Fibroblast of lung (primary cell): ENCODE measurements around the gene POPDC2. TPM values are rescaled to one million over a fixed set of nuclear protein-coding genes. Genes with fewer than 3 reads are reported as not detected.
"Not testable (repeated sequence)": the region's sequence is repeated elsewhere in the genome, so short reads cannot be mapped to it uniquely, and the experiment has no call there.

Source experiments
- DNase-seq, 2 donors: peaks; one replicate each; pipeline versions ENCODE4 v3.0.0 to v3.0.0-alpha.2; 2010; ENCODE audit warnings: low read depth in 2 of 2
- H2AFZ ChIP-seq: 2 replicates; pipeline ENCODE4 v1.5.1; 2012; ENCODE audit warnings: low read length, control low read depth, inconsistent platforms
- H3K27ac ChIP-seq: 2 replicates; pipeline ENCODE4 v1.5.1; 2011; ENCODE audit warnings: low read length, control low read depth; ENCODE audit not compliant: insufficient read depth
- H3K27me3 ChIP-seq: 2 replicates; pipeline ENCODE4 v1.5.1; 2011; ENCODE audit warnings: mild to moderate bottlenecking, low read length; ENCODE audit not compliant: control insufficient read depth, insufficient read depth
- H3K36me3 ChIP-seq: 2 replicates; pipeline ENCODE4 v1.5.1; 2011; ENCODE audit warnings: low read length; ENCODE audit not compliant: control insufficient read depth, insufficient read depth
- H3K4me1 ChIP-seq: 2 replicates; pipeline ENCODE4 v1.5.1; 2011; ENCODE audit warnings: low read length; ENCODE audit not compliant: control insufficient read depth, insufficient read depth; ENCODE audit errors: extremely low read depth
- H3K4me2 ChIP-seq: 2 replicates; pipeline ENCODE4 v1.5.1; 2011; ENCODE audit warnings: low read length, control low read depth; ENCODE audit not compliant: insufficient read depth; ENCODE audit errors: extremely low read depth
- H3K4me3 ChIP-seq, 4 experiments: fragments of 200-600 bp in 1 of 4; sonication (generic) in 1 of 4; replicated peaks in 1 of 4; 2 replicates each; pipeline ENCODE4 v1.5.1; 2011 to 2016; ENCODE audit warnings: low read length in 4 of 4, low read depth in 3 of 4, mild to moderate bottlenecking in 3 of 4, control low read depth in 2 of 4, inconsistent platforms in 1 of 4, mixed read lengths in 1 of 4; ENCODE audit not compliant: insufficient read depth in 1 of 4; ENCODE audit errors: control extremely low read depth in 1 of 4
- H3K79me2 ChIP-seq: 2 replicates; pipeline ENCODE4 v1.5.1; 2012; ENCODE audit warnings: mild to moderate bottlenecking, low read length, inconsistent platforms; ENCODE audit not compliant: control insufficient read depth, insufficient read depth
- H3K9ac ChIP-seq: 2 replicates; pipeline ENCODE4 v1.5.1; 2011; ENCODE audit warnings: mild to moderate bottlenecking, low read length, control low read depth; ENCODE audit not compliant: insufficient read depth
- H3K9me3 ChIP-seq: 2 replicates; pipeline ENCODE4 v1.5.1; 2012; ENCODE audit warnings: low read depth, low read length; ENCODE audit not compliant: control insufficient read depth, insufficient read depth
- H4K20me1 ChIP-seq: 2 replicates; pipeline ENCODE4 v1.5.1; 2011; ENCODE audit warnings: low read length; ENCODE audit not compliant: control insufficient read depth, insufficient read depth; ENCODE audit errors: extremely low read depth
- CTCF ChIP-seq, 2 donors: IDR thresholded peaks in 1 of 2; conservative IDR thresholded peaks in 1 of 2; 1 replicate in 1 of 2; 2 replicates in 1 of 2; pipeline ENCODE4 v1.5.1; 2011 to 2012; ENCODE audit warnings: low read length in 2 of 2, control low read depth in 1 of 2, inconsistent platforms in 1 of 2, low read depth in 1 of 2, mild to moderate bottlenecking in 1 of 2
- EZH2 ChIP-seq: IDR thresholded peaks from 2 replicates; pipeline ENCODE4 v1.5.1; 2012; ENCODE audit warnings: low read length, control low read depth, mild to moderate bottlenecking; ENCODE audit errors: missing control alignments
- polyA plus RNA-seq, 2 donors: library from polyadenylated mRNA; depleted of rRNA in 1 of 2; stranded (reverse) in 1 of 2; unstranded in 1 of 2; fragments of >200 nt; gene quantifications; 2 replicates each; pipeline ENCODE4 v1.2.1, GENCODE V29; 2011 to 2012; ENCODE audit warnings: missing spikeins in 1 of 2
- total RNA-seq: library from RNA; depleted of rRNA; stranded (reverse); fragments of >200 nt; gene quantifications from 2 replicates; pipeline ENCODE4 v1.2.1, GENCODE V29; 2014

POPDC2 gene
- total and polyA plus RNA-seq, 2 donors (not counting 1 experiment from before 2014, with no cell fraction given), result 0.17 to 0.26 TPM

GRCh38 chr3:119597548-119598288, 62.7 kb downstream of the POPDC2 start, which contains the start of gene PLA1A:
Gene PLA1A (plus strand): TSS chr3:119597885. CDS start chr3:119597914, 29 bp downstream.
- no peak for DNase-seq
- Histone ChIP-seq H2AFZ (no peak within 1 kb of the TSS), H3K27ac (no peak within 1 kb of the TSS)

DNA sequence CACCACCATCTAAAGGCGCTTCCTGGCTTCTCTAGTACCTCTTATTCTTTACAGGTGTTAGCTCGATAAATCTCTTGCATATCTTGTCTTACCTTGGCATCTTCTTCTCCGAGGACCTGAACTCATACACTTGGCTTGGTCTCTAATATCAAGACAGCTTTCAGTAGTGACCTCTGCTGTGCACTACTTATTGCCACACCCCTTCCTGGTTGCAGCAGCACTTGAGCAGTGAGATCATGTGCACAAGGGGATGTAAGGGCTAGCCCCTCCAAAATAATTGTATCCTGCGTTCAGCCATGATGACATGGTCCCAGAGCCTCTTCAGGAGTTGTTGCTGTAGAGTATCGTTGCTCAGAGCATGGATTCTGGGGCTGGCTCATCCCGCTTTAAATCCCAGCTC, 64.0 kb downstream of the POPDC2 start:
- Histone ChIP-seq H3K79me2 (no peaks in the 10 kb centered on the region), H3K9me3 (no peaks in the 10 kb centered on the region), H3K36me3 (no peaks in the 10 kb centered on the region), H3K4me2 (peak overlapping the region; percentile 56), H3K4me1 (no peaks in the 10 kb centered on the region), H3K27me3 (no peaks in the 10 kb centered on the region), H3K27ac (no peak overlapping the region), H2AFZ (no peak overlapping the region), H4K20me1 (no peaks in the 10 kb centered on the region), H3K4me3 (no peak overlapping the region), H3K9ac (no peak overlapping the region)
- no peak for DNase-seq
- no peak for TF ChIP-seq CTCF (conservative IDR thresholded peaks at IDR 0.05 in 1 of 2, IDR thresholded peaks at IDR 0.05 in 1 of 2; ENCODE audit: low read depth in 1 of 2, low read length in 2 of 2)

More at GRCh38 chr3:119597548-119598288, 62.7 kb downstream of the POPDC2 start, which contains the start of gene PLA1A:
- Histone ChIP-seq H3K9me3 (no peaks in the 10 kb centered on the region), H4K20me1 (no peaks in the 10 kb centered on the region), H3K4me3 (no peak within 1 kb of the TSS), H3K27me3 (no peaks in the 10 kb centered on the region), H3K4me2 (no peak within 1 kb of the TSS), H3K79me2 (no peaks in the 10 kb centered on the region), H3K36me3 (no peaks in the 10 kb centered on the region), H3K4me1 (no peaks in the 10 kb centered on the region), H3K9ac (no peak within 1 kb of the TSS)
- no peak for TF ChIP-seq CTCF (conservative IDR thresholded peaks at IDR 0.05 in 1 of 2, IDR thresholded peaks at IDR 0.05 in 1 of 2; ENCODE audit: low read depth in 1 of 2, low read length in 2 of 2)
- no peak for TF ChIP-seq EZH2

- Histone ChIP-seq H3K9me3 (no peaks in the 10 kb centered on the region), H3K4me3 (peak overlapping the region in 1 of 4 experiments; percentile 3), H3K4me2 (peak overlapping the region; percentile 56), H4K20me1 (no peaks in the 10 kb centered on the region), H3K36me3 (no peaks in the 10 kb centered on the region), H3K4me1 (no peaks in the 10 kb centered on the region), H3K27ac (no peak overlapping the region), H2AFZ (peak overlapping the region; percentile 31), H3K79me2 (no peaks in the 10 kb centered on the region), H3K9ac (no peak overlapping the region), H3K27me3 (no peaks in the 10 kb centered on the region)
- DNase-seq, result peak in 1 of 2 donors; percentile 27
- TF ChIP-seq EZH2 (no peak), CTCF (conservative IDR thresholded peaks at IDR 0.05 in 1 of 2, IDR thresholded peaks at IDR 0.05 in 1 of 2; ENCODE audit: low read depth in 1 of 2, low read length in 2 of 2) (no peak)
Observed at GRCh38 chr3:119595639-119596334, 64.6 kb downstream of the POPDC2 start.

GRCh38 chr3:119594929-119595328, 65.5 kb downstream of the POPDC2 start:
- not testable (repeated sequence) for H3K27ac ChIP-seq, H4K20me1 ChIP-seq, H3K9me3 ChIP-seq, H3K9ac ChIP-seq, H3K27me3 ChIP-seq, H3K4me1 ChIP-seq, H2AFZ ChIP-seq, H3K4me2 ChIP-seq, H3K79me2 ChIP-seq, DNase-seq, H3K4me3 ChIP-seq, H3K36me3 ChIP-seq
